GM19468 (cell line): ENCODE measurements around the gene DHX40.
"Not testable (repeated sequence)": the region's sequence is repeated elsewhere in the genome, so short reads cannot be mapped to it uniquely, and the experiment has no call there.

Experiments used
- ATAC-seq: cut with Tn5 transposase; IDR thresholded peaks from one replicate; pipeline ENCODE4 v1.9.1; 2021; ENCODE audit warnings: mild to moderate bottlenecking, moderate library complexity, moderate number of reproducible peaks; ENCODE audit not compliant: unreplicated experiment; ENCODE audit errors: extremely low read depth

The DHX40 gene

DNA sequence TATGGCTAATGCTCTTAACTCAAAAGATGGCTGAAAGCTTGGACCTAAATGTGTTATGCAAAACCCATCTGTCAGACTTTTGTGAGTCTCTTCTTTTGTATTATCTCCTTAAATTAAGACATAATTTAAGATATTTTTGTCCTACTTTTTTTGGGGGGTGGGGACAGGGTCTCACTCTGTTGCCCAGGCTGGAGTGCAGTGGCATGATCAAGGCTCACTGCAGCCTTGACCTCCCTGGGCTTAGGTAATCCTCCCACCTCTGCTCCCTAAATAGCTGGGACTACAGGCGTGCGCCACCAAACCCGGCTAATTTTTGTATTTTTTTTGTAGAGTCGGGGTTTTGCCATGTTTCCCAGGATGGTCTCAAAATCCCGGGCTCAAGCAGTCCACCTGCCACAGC, 61.3 kb downstream of the DHX40 start:
- ATAC-seq: no peak

GRCh38 chr17:59627274-59627673, 61.9 kb downstream of the DHX40 start:
- ATAC-seq: no peak

GRCh38 chr17:59627770-59628171, 62.4 kb downstream of the DHX40 start:
- ATAC-seq: no peak

DNA sequence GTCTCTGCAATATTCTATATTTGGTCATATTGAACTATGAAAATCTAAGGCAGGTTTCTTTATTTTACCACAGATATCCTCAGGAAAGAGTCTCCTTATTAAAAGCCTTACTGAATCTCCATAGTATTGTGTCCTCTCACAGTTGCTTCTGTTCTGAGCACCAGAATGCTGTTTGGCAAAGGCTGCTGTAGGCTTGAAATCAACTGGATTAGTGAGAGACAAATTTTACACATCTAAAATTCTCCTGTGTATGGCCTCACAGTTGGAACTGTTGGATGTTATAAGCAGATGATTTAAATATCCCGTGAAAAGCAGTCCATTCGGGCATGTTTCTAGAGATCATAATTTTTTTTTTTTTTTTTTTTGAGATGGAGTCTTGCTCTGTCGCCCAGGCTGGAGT, 63.8 kb downstream of the DHX40 start:
- no peak for ATAC-seq

DNA sequence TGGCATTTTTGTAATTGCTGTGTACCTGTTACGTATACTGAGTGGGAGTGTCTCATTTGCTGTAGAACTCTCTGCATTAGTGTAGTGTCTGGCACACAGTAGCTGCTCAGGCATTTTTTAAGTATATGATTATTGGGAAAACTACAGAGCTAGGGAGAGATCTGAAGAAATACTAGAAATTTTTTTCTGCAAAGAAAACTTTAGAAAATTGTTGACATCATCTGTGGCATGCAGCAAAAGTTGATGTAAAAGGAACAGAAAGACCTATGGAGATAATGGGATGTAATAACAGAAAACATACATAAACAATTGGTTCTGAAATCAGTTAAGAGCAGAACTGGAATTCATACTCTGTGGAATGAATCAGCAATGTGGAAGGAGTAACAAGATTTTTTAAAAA, 65.9 kb downstream of the DHX40 start:
- no peak for ATAC-seq

- ATAC-seq: no peak
Measured at GRCh38 chr17:59632398-59632797, 67.0 kb downstream of the DHX40 start.

GRCh38 chr17:59633658-59634359, 68.4 kb downstream of the DHX40 start:
- ATAC-seq: no peak

- no peak for ATAC-seq
Measured at GRCh38 chr17:59634632-59635541, 69.5 kb downstream of the DHX40 start.

GRCh38 chr17:59637611-59638310, 72.4 kb downstream of the DHX40 start:
- no peak for ATAC-seq

DNA sequence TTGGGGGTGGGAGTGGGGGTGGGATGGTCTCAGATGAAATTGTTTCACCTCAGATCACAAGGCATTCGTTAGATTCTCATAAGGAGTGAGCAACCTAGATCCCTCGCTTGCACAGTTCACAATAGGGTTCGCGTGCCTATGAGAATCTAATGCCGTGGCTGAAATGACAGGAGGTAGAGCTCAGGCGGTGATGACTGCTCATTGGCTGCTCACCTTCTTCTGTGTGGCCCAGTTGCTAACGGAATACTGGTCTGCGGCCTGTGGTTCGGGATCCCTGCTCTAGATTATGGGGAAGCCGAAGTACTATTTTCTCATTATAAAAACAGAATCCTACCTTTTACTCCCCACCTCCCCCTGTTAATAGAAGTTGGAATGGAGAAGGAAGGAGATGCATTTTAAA, 73.1 kb downstream of the DHX40 start:
- ATAC-seq: no peak

DNA sequence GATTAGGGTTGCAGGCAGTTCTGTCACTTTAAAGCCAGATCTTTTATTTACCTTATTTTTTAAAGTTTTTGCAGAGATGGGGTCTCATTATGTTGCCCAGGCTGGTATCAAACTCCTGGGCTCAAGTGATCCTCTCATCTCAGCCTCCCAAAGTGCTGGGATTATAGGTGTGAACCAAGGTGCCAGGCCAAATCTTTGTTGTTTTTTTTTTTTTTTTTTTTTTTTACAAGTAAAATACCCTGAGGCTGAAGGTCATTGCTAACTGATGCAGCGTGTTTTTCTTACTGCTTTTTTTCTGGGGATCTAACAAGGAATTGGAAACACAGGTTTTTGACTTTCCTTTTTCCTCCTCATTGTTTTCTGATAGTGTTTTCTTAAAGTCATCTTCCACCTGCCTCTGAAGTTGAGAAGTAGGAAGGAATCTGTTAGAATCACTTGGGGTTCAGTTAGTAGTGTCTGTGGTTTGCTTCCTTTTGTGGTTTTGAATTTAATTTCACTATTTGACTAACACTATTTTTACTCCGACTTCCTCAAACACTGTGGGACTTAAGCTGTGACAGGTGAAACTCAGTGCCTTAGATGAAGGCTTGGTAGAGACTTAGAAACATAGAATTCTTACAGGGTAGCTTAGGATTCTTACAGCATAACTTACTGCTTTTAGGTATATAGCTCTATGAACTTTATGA, 76.5 kb downstream of the DHX40 start:
- ATAC-seq: peak; percentile 86

DNA sequence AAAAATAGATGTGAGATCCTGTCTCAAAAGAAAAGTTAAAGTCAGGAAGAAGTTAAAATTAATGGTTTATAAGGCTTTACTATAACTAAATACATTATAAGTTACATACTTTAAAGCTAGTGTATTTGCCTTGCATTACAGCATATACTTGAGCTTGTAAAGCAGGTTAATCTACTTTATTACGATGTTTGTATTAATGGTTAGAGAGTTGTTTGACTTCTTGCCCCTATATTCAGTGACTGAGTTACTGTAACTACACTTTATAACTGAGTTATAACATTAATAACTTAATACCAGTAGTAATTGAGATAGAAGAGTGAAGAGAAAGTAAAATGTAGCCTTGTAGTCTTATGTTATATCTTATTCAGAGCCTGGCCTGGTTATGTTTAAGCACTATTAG, 77.2 kb downstream of the DHX40 start:
- no peak for ATAC-seq

GRCh38 chr17:59643159-59644140, 78.0 kb downstream of the DHX40 start:
- no peak for ATAC-seq

GRCh38 chr17:59647288-59647687, 81.9 kb downstream of the DHX40 start:
- ATAC-seq: no peak

- ATAC-seq: no peak
Measured at GRCh38 chr17:59649886-59650285, 84.5 kb downstream of the DHX40 start.

- no peak for ATAC-seq
Measured at GRCh38 chr17:59650642-59651041, 85.2 kb downstream of the DHX40 start.

GRCh38 chr17:59651346-59651745, 85.9 kb downstream of the DHX40 start:
- ATAC-seq: no peak

GRCh38 chr17:59652119-59652518, 86.7 kb downstream of the DHX40 start:
- no peak for ATAC-seq

DNA sequence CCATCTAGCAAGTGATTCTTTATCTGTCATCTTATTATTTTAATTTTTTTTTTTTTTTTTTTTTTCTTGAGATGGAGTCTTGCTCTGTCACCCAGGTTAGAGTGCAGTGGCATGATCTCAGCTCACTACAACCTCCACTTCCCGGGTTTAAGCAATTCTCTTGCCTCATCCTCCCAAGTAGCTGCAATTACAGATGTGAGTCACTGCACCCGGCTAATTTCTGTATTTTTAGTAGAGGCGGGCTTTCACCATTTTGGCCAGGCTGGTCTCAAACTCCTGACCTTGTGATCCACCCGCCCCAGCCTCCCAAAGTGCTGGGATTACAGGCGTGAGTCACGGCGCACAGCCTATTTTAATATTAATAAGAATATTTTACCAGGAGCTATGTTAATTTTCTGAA, 91.2 kb downstream of the DHX40 start:
- not testable (repeated sequence) for ATAC-seq
